Naive thymus-derived CD4-positive, alpha-beta T cell (primary cell): ENCODE data around the gene ADAMTSL1. TPM values are rescaled to one million over a fixed set of nuclear protein-coding genes. Genes with fewer than 3 reads are reported as not detected.

Experiments
- ATAC-seq: fragments of 150-1000 bp; cut with Tn5 transposase; 2 replicates; pipeline ENCODE4 v1.10.0; 2021; ENCODE audit warnings: mild to moderate bottlenecking, moderate library complexity
- CTCF ChIA-PET: fragments of 350-600 bp; sonication (Branson Sonifier 250); formaldehyde crosslinking; loops from one replicate; lab custom pipeline; 2021; ENCODE audit warnings: antibody characterized with exemption; lab: Charles Lee
- POLR2A ChIA-PET: fragments of 350-600 bp; sonication (Branson Sonifier 250); formaldehyde crosslinking; loops from one replicate; lab custom pipeline; 2021; ENCODE audit warnings: antibody characterized with exemption, inconsistent platforms; lab: Charles Lee
- DNase-seq, 9 donors: peaks; one replicate each; pipeline versions ENCODE4 v3.0.0 to v3.0.0-alpha.2; 2020 to 2022; ENCODE audit warnings: mixed read lengths in 1 of 9
- H3K27ac ChIP-seq: one replicate; pipeline ENCODE4 v1.7.0; 2013; ENCODE audit warnings: mild to moderate bottlenecking, low read depth, low read length, moderate library complexity
- H3K27me3 ChIP-seq, 2 donors: one replicate each; pipeline ENCODE4 v1.7.0; 2013; ENCODE audit warnings: low read length in 2 of 2, mild to moderate bottlenecking in 2 of 2, moderate library complexity in 2 of 2; ENCODE audit not compliant: control insufficient read depth in 2 of 2, insufficient read depth in 2 of 2
- H3K36me3 ChIP-seq, 3 experiments: 1 replicate in 2 of 3; 2 replicates in 1 of 3; pipeline ENCODE4 v1.7.0; 2013; ENCODE audit warnings: low read length in 3 of 3, mild to moderate bottlenecking in 3 of 3, moderate library complexity in 1 of 3; ENCODE audit not compliant: insufficient read depth in 3 of 3, control insufficient read depth in 2 of 3
- H3K4me1 ChIP-seq, 2 donors: one replicate each; pipeline ENCODE4 v1.7.0; 2013; ENCODE audit warnings: low read length in 2 of 2, mild to moderate bottlenecking in 2 of 2, moderate library complexity in 1 of 2; ENCODE audit not compliant: control insufficient read depth in 2 of 2, insufficient read depth in 2 of 2
- H3K4me3 ChIP-seq: 2 replicates; pipeline ENCODE4 v1.7.0; 2013; ENCODE audit warnings: mild to moderate bottlenecking, low read length
- H3K9me3 ChIP-seq, 3 experiments: 1 replicate in 2 of 3; 2 replicates in 1 of 3; pipeline ENCODE4 v1.7.0; 2013; ENCODE audit warnings: low read length in 3 of 3; ENCODE audit not compliant: control insufficient read depth in 2 of 3
- H3K27ac Mint-ChIP-seq, 9 donors: one replicate each; pipeline ENCODE4 v1.8.0; 2020 to 2022; ENCODE audit warnings: mixed read lengths in 9 of 9, mild to moderate bottlenecking in 8 of 9, moderate library complexity in 5 of 9, inconsistent platforms in 2 of 9
- H3K27me3 Mint-ChIP-seq, 5 donors: one replicate each; pipeline ENCODE4 v1.8.0; 2021 to 2022; ENCODE audit warnings: mixed read lengths in 5 of 5, mild to moderate bottlenecking in 1 of 5
- H3K36me3 Mint-ChIP-seq, 5 donors: one replicate each; pipeline ENCODE4 v1.8.0; 2020 to 2022; ENCODE audit warnings: mixed read lengths in 5 of 5, mild to moderate bottlenecking in 3 of 5, inconsistent platforms in 1 of 5
- H3K4me1 Mint-ChIP-seq, 7 donors: one replicate each; pipeline ENCODE4 v1.8.0; 2020 to 2022; ENCODE audit warnings: mixed read lengths in 7 of 7, mild to moderate bottlenecking in 3 of 7, inconsistent platforms in 1 of 7
- H3K4me3 Mint-ChIP-seq, 10 donors: one replicate each; pipeline ENCODE4 v1.8.0; 2020 to 2022; ENCODE audit warnings: mild to moderate bottlenecking in 10 of 10, mixed read lengths in 10 of 10, moderate library complexity in 6 of 10, inconsistent platforms in 2 of 10
- H3K9me3 Mint-ChIP-seq, 11 donors: one replicate each; pipeline ENCODE4 v1.8.0; 2020 to 2022; ENCODE audit warnings: mixed read lengths in 11 of 11, mild to moderate bottlenecking in 4 of 11, inconsistent platforms in 1 of 11, moderate library complexity in 1 of 11
- intact Hi-C, 2 donors: fragments of 100-400 bp; cut with micrococcal nuclease; formaldehyde crosslinking; loops; one replicate each; pipeline ENCODE4 v1.15.1; 2023
- polyA plus RNA-seq, 2 donors: library from polyadenylated mRNA; unstranded; fragments of 300-500 nt; fragmentation: Illumina TruSeq; gene quantifications; one replicate each; pipeline ENCODE4 v1.2.3, GENCODE V29; 2021
- total RNA-seq, 6 experiments: library from RNA in 5 of 6; stranded (reverse) in 5 of 6; gene quantifications; 1 replicate in 5 of 6; 2 replicates in 1 of 6; pipeline ENCODE4 v1.2.3 and lab custom pipeline; 2021 to 2026

Gene ADAMTSL1
- total and polyA plus RNA-seq, 7 experiments from 2014 or later = not detected

DNA sequence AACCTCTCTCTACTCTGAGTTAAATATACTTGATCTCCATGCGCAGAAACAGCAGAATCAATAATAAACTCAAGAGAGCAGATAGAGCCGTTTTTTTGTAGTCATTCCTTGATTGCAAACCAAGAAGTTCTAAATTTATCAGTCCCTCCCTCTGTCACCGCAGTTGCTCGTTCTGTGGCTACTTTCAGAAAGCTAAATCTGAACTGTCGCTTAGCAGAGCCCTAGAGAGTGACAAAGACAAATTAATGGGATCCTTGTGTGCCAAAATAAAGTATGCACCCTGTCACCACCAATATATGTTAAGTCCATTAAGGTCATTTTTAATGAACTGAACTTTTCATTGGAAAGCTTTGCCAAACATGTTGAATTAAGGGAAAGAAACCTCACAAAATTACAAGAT lies 218.3 kb downstream of the ADAMTSL1 start:
- POLR2A ChIA-PET = no interaction called here
- Histone ChIP-seq H3K4me3 (no peak overlapping the region), H3K36me3 (no peaks in the 10 kb centered on the region), H3K27ac (no peak overlapping the region), H3K9me3 (peaks cover 0 to 15% (median 0%) of the 10 kb centered on the region in 3 experiments), H3K4me1 (no peaks in the 10 kb centered on the region), H3K27me3 (no peaks in the 10 kb centered on the region)
- H3K27ac Mint-ChIP-seq = no peak overlapping the region
- peaks cover 0 to 14% (median 8%) of the 10 kb centered on the region in 5 donors for H3K27me3 Mint-ChIP-seq
- no peaks in the 10 kb centered on the region for H3K4me1 Mint-ChIP-seq
- CTCF ChIA-PET = no interaction called here
- peaks cover 0 to 13% (median 0%) of the 10 kb centered on the region in 5 donors for H3K36me3 Mint-ChIP-seq
- H3K4me3 Mint-ChIP-seq = no peak overlapping the region
- H3K9me3 Mint-ChIP-seq = peaks cover 6 to 26% (median 12%) of the 10 kb centered on the region in 11 donors
- ATAC-seq (no peak), DNase-seq (no peak)
- intact Hi-C loops = no loop called here

DNA sequence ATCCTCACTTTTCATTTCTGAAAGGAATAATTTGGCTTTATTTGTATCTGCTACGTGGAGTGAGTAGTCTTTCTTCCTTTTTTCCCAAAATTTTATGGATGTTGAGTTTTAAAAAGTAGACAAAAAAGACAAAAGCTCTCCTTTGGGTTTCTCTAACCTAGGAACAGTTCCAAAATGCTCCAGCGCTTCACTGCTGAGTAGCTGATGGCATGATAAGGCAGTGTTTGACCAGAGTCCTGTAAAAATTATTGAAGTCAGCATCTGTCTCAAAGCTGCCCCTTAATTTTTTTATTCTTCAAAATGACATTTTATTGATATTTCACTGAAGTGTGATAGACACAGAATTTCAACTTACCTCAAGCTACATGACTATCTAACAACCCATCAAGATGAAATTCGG lies 219.0 kb downstream of the ADAMTSL1 start:
- Histone ChIP-seq H3K27ac (no peak overlapping the region), H3K4me3 (no peak overlapping the region), H3K9me3 (peaks cover 0 to 15% (median 0%) of the 10 kb centered on the region in 3 experiments), H3K27me3 (no peaks in the 10 kb centered on the region), H3K4me1 (no peaks in the 10 kb centered on the region), H3K36me3 (no peaks in the 10 kb centered on the region)
- CTCF ChIA-PET = no interaction called here
- Mint-ChIP-seq H3K36me3 (peaks cover 0 to 13% (median 0%) of the 10 kb centered on the region in 5 donors), H3K9me3 (peaks cover 6 to 26% (median 12%) of the 10 kb centered on the region in 11 donors), H3K4me1 (no peaks in the 10 kb centered on the region), H3K27ac (no peak overlapping the region), H3K27me3 (peaks cover 0 to 14% (median 8%) of the 10 kb centered on the region in 5 donors), H3K4me3 (no peak overlapping the region)
- no peak for ATAC-seq
- intact Hi-C loops = no loop called here
- POLR2A ChIA-PET = no interaction called here
- no peak for DNase-seq

DNA sequence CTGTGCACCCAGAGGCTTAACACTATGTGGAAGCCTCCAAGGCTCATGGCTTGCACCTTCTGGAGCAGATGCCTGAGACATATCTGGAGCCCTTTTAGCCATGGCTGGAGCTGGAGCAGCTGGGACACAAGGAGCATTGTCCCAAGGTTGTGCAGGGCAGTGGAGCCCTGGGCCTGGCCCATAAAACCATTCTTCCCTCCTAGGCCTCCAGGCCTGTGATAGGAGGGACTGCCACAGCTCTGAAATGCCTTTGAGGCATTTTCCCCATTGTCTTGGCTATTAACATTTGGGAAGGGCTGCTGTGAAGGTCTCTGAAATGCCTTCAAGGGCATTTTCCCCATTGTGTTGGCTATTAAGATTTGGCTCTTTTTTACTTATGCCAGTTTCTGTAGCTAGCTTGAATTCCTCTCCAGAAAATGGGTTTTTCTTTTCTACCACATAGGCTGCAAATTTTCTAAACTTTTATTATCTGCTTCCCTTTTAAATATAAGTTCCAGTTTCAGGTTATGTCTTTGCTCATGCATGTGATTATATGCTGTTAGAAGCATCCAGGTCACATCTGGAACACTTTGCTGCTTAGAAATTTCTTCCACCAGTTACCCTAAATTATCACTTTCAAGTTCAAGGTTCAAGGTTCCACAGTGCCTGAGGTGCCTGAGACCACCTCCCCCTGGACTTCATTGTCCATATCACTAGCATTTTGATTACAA lies 221.2 kb downstream of the ADAMTSL1 start:
- ATAC-seq = no peak
- Mint-ChIP-seq H3K36me3 (peaks cover 0 to 13% (median 0%) of the 10 kb centered on the region in 5 donors), H3K9me3 (peaks cover 6 to 26% (median 12%) of the 10 kb centered on the region in 11 donors), H3K27me3 (peaks cover 0 to 14% (median 8%) of the 10 kb centered on the region in 5 donors), H3K4me3 (no peak overlapping the region), H3K27ac (no peak overlapping the region), H3K4me1 (peaks cover 0 to 1% (median 0%) of the 10 kb centered on the region in 7 donors)
- Histone ChIP-seq H3K27me3 (no peaks in the 10 kb centered on the region), H3K36me3 (no peaks in the 10 kb centered on the region), H3K4me3 (no peak overlapping the region), H3K4me1 (no peaks in the 10 kb centered on the region), H3K27ac (no peak overlapping the region), H3K9me3 (peaks cover 0 to 15% (median 0%) of the 10 kb centered on the region in 3 experiments)
- POLR2A ChIA-PET = no interaction called here
- intact Hi-C loops = no loop called here
- DNase-seq = no peak
- CTCF ChIA-PET = no interaction called here

DNA sequence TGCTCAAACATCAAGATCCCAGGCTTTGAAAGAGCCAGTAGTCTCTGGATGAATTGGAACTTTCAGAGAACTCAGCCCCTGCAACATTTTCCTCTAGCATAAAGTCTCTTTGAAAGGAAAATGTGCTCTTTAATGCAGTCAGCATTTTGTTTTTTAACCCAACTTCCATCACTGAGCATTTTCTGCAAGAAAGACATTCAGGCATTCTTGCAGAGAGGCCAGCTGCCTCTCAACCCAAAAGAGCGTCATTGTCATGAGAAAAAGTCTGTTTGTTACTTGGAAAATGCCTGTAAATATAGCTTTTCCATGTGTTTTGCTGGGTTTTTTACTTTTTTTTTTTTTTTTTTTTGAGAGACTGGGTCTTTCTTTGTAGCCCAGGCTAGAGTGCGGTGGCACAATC lies 225.0 kb downstream of the ADAMTSL1 start:
- H3K36me3 Mint-ChIP-seq = peaks cover 0 to 8% (median 0%) of the 10 kb centered on the region in 5 donors
- ChIA-PET POLR2A (no interaction called here), CTCF (no interaction called here)
- Histone ChIP-seq H3K4me3 (no peak overlapping the region), H3K4me1 (no peaks in the 10 kb centered on the region), H3K27ac (no peak overlapping the region), H3K27me3 (no peaks in the 10 kb centered on the region), H3K36me3 (no peaks in the 10 kb centered on the region), H3K9me3 (peaks cover 0 to 15% (median 0%) of the 10 kb centered on the region in 3 experiments)
- H3K27me3 Mint-ChIP-seq = peaks cover 0 to 15% (median 11%) of the 10 kb centered on the region in 5 donors
- intact Hi-C loops = no loop called here
- no peak overlapping the region for H3K4me3 Mint-ChIP-seq
- peaks cover 0 to 1% (median 0%) of the 10 kb centered on the region in 7 donors for H3K4me1 Mint-ChIP-seq
- DNase-seq = no peak
- ATAC-seq = no peak
- no peak overlapping the region for H3K27ac Mint-ChIP-seq
- peaks cover 4 to 28% (median 17%) of the 10 kb centered on the region in 11 donors for H3K9me3 Mint-ChIP-seq

DNA sequence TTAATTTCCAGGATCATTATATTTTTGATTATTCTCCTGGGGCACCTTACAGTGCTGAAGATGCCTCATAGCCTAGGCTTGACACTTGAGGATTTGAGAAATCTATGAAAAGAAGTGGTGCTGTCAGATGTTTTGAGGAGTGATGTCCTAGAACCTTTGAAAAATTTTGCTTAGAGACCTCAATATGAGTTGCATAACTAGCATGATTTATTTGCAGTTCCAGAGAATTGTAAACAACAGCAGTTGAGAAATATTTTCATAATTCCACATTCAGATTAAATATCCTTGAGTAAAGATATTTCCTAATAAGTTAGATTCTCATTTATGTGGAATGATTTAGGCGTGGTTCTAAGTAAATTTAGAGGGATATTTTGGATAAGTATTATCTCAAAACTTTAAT lies 225.8 kb downstream of the ADAMTSL1 start:
- intact Hi-C loops = no loop called here
- H3K4me3 ChIP-seq = no peak overlapping the region

DNA sequence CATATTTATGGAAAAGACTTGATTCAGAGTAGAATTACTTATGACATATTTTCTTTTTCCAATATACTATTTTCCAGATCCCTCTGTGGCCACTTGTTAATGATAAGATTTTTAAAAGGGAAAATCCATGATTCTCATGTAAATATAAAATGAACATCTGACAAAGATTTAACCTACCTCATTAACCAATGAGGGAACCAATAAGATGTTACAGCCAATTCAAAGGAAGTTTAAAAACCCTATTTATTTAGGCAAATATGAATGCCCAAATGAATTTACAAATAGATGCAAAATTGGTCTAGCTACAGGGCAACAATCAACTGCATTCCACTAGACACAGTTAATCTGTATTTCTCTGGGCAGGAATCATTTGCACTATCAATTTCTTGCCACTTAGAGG lies 226.8 kb downstream of the ADAMTSL1 start:
- POLR2A ChIA-PET = no interaction called here
- H3K9me3 ChIP-seq = peaks cover 0 to 5% (median 0%) of the 10 kb centered on the region in 3 experiments
- ATAC-seq (no peak), DNase-seq (no peak)
- Mint-ChIP-seq H3K4me3 (no peak overlapping the region), H3K27ac (no peak overlapping the region), H3K9me3 (peaks cover 0 to 18% (median 9%) of the 10 kb centered on the region in 11 donors), H3K4me1 (peaks cover 0 to 1% (median 0%) of the 10 kb centered on the region in 7 donors), H3K27me3 (peaks cover 0 to 15% (median 8%) of the 10 kb centered on the region in 5 donors), H3K36me3 (peaks cover 0 to 5% (median 0%) of the 10 kb centered on the region in 5 donors)
- CTCF ChIA-PET = no interaction called here
- no peaks in the 10 kb centered on the region for H3K27me3 ChIP-seq
- intact Hi-C loops = no loop called here
- no peak overlapping the region for H3K27ac ChIP-seq
- no peaks in the 10 kb centered on the region for H3K4me1 ChIP-seq
- H3K4me3 ChIP-seq = no peak overlapping the region
- H3K36me3 ChIP-seq = no peaks in the 10 kb centered on the region

More for the DNA sequence above, 225.8 kb downstream of the ADAMTSL1 start:
- Mint-ChIP-seq H3K9me3 (peaks cover 0 to 24% (median 14%) of the 10 kb centered on the region in 11 donors), H3K4me3 (no peak overlapping the region), H3K4me1 (peaks cover 0 to 1% (median 0%) of the 10 kb centered on the region in 7 donors), H3K27me3 (peaks cover 0 to 15% (median 9%) of the 10 kb centered on the region in 5 donors), H3K27ac (no peak overlapping the region), H3K36me3 (peaks cover 0 to 5% (median 0%) of the 10 kb centered on the region in 5 donors)
- POLR2A ChIA-PET = no interaction called here
- DNase-seq (no peak), ATAC-seq (no peak)
- H3K27me3 ChIP-seq = no peaks in the 10 kb centered on the region
- no peak overlapping the region for H3K27ac ChIP-seq
- no peaks in the 10 kb centered on the region for H3K4me1 ChIP-seq
- H3K36me3 ChIP-seq = no peaks in the 10 kb centered on the region
- CTCF ChIA-PET = no interaction called here
- H3K9me3 ChIP-seq = peaks cover 0 to 14% (median 0%) of the 10 kb centered on the region in 3 experiments
